ENCODE measurements around the gene TNK2.

TNK2 gene

GRCh38 chr3:195900436-195901355, 7.7 kb downstream of the TNK2 start:
- no peak for TF ChIP-seq CTCF (IDR thresholded peaks at IDR 0.05; ENCODE audit: borderline replicate concordance, insufficient read depth, low read depth, low read length)
- H3K4me3 ChIP-seq (ENCODE audit: low read depth, low read length) = no peak overlapping the region

GRCh38 chr3:195899701-195900435, 8.5 kb downstream of the TNK2 start:
- TF ChIP-seq CTCF (IDR thresholded peaks at IDR 0.05; ENCODE audit: borderline replicate concordance, insufficient read depth, low read depth, low read length) = no peak
- H3K4me3 ChIP-seq (ENCODE audit: low read depth, low read length) = no peak overlapping the region

- H3K4me3 ChIP-seq (ENCODE audit: low read depth, low read length) = no peak overlapping the region
- TF ChIP-seq CTCF (IDR thresholded peaks at IDR 0.05; ENCODE audit: borderline replicate concordance, insufficient read depth, low read depth, low read length) = no peak
These were observed 10.4 kb downstream of the TNK2 start for GRCh38 chr3:195897853-195898415.

GRCh38 chr3:195897081-195897852, 11.1 kb downstream of the TNK2 start:
- no peak for TF ChIP-seq CTCF (IDR thresholded peaks at IDR 0.05; ENCODE audit: borderline replicate concordance, insufficient read depth, low read depth, low read length)
- no peak overlapping the region for H3K4me3 ChIP-seq (ENCODE audit: low read depth, low read length)

GRCh38 chr3:195896361-195897080, 11.8 kb downstream of the TNK2 start:
- TF ChIP-seq CTCF (IDR thresholded peaks at IDR 0.05; ENCODE audit: borderline replicate concordance, insufficient read depth, low read depth, low read length) = no peak

GRCh38 chr3:195895861-195896360, 12.4 kb downstream of the TNK2 start:
- no peak for TF ChIP-seq CTCF (IDR thresholded peaks at IDR 0.05; ENCODE audit: borderline replicate concordance, insufficient read depth, low read depth, low read length)
- peak overlapping the region; percentile 88 for H3K4me3 ChIP-seq (ENCODE audit: low read depth, low read length)

More at GRCh38 chr3:195896361-195897080, 11.8 kb downstream of the TNK2 start:
- H3K4me3 ChIP-seq (ENCODE audit: low read depth, low read length) = peak overlapping the region; percentile 88
